Thyroid gland (tissue), 4 donors: ENCODE measurements around the gene GREB1. TPM values are rescaled to one million over a fixed set of nuclear protein-coding genes. Genes with fewer than 3 reads are reported as not detected.

Experiments used
- DNase-seq, 2 donors: peaks; one replicate each; pipeline ENCODE4 v3.0.0-alpha.2; 2019
- H3K27ac ChIP-seq, 3 donors: fragments of 200-600 bp; sonication (generic); 1 replicate in 2 of 3; 2 replicates in 1 of 3; pipeline ENCODE4 v1.5.1; 2016 to 2019; ENCODE audit warnings: mild to moderate bottlenecking in 1 of 3, moderate library complexity in 1 of 3
- H3K27me3 ChIP-seq: fragments of 200-600 bp; sonication (generic); one replicate; pipeline ENCODE4 v1.5.1; 2019
- H3K36me3 ChIP-seq, 2 donors: fragments of 200-600 bp; sonication (generic); one replicate each; pipeline ENCODE4 v1.5.1; 2016 to 2019
- H3K4me1 ChIP-seq, 2 donors: fragments of 200-600 bp; sonication (generic); one replicate each; pipeline ENCODE4 v1.5.1; 2017 to 2019
- H3K4me3 ChIP-seq, 3 donors: fragments of 200-600 bp; sonication (generic); replicated peaks in 1 of 3; 1 replicate in 2 of 3; 2 replicates in 1 of 3; pipeline ENCODE4 v1.5.1; 2016; ENCODE audit warnings: mild to moderate bottlenecking in 1 of 3
- H3K9me3 ChIP-seq: fragments of 200-600 bp; sonication (generic); one replicate; pipeline ENCODE4 v1.5.1; 2017
- POLR2A ChIP-seq, 2 donors: fragments of 450-650 bp; IDR thresholded peaks; one replicate each; pipeline ENCODE4 v1.6.1; 2017; ENCODE audit warnings: antibody characterized with exemption in 2 of 2, mild to moderate bottlenecking in 2 of 2, moderate library complexity in 1 of 2
- WGBS, 2 donors: methylation state at CpG; one replicate each; pipeline ENCODE4 v1.1.5; 2017; 5-methylcytosine and 5-hydroxymethylcytosine counted together
- intact Hi-C: fragments of 100-400 bp; cut with DNase I; formaldehyde crosslinking; loops from one replicate; pipeline ENCODE4 v1.15.1; 2023
- total RNA-seq, 4 donors: library from RNA; depleted of rRNA; stranded (reverse); fragments of >200 nt; gene quantifications; one replicate each; pipeline ENCODE4 v1.2.3, GENCODE V29; 2016
- TF ChIP-seq, protein P1 (sequence below), 6 experiments: fragments of 200-600 bp in 3 of 6; fragments of 450-650 bp in 3 of 6; sonication (generic) in 3 of 6; IDR thresholded peaks; one replicate each; pipeline ENCODE4 v1.5.1; 2016 to 2019; ENCODE audit warnings: antibody characterized with exemption in 6 of 6, mild to moderate bottlenecking in 2 of 6, inconsistent platforms in 1 of 6, moderate library complexity in 1 of 6

Gene GREB1
- total RNA-seq, 4 donors from 2014 or later: 0.94 to 4.2 (median 2.0) TPM

DNA sequence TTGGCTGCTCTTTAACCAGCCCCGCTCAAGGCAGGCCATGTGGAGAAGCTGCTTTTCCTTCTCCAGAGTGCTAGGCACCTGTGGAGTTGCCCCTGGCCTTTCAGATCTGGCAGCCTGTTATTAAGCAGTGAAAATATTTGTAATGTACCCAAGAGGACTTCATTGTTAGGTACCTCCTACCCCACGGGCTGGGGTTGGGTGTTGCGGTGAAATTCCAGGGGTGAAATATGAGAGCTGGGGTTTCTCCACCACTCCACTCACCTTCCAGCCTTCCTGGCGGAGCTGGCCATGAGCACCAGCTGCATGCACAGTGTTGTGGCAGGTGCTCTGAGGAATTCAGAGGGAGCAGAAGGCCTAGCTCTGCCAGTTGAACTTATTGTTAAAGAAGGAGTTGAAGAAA lies 97.0 kb downstream of the GREB1 start:
- intact Hi-C loops: no loop called here
- Histone ChIP-seq H3K27ac (no peak overlapping the region), H3K4me3 (no peak overlapping the region), H3K4me1 (peaks cover 8 to 15% of the 10 kb centered on the region in 2 donors), H3K36me3 (no peaks in the 10 kb centered on the region), H3K27me3 (no peaks in the 10 kb centered on the region), H3K9me3 (no peaks in the 10 kb centered on the region)
- no peak for TF ChIP-seq POLR2A (IDR thresholded peaks at IDR 0.05)
- TF ChIP-seq, protein P1, sequence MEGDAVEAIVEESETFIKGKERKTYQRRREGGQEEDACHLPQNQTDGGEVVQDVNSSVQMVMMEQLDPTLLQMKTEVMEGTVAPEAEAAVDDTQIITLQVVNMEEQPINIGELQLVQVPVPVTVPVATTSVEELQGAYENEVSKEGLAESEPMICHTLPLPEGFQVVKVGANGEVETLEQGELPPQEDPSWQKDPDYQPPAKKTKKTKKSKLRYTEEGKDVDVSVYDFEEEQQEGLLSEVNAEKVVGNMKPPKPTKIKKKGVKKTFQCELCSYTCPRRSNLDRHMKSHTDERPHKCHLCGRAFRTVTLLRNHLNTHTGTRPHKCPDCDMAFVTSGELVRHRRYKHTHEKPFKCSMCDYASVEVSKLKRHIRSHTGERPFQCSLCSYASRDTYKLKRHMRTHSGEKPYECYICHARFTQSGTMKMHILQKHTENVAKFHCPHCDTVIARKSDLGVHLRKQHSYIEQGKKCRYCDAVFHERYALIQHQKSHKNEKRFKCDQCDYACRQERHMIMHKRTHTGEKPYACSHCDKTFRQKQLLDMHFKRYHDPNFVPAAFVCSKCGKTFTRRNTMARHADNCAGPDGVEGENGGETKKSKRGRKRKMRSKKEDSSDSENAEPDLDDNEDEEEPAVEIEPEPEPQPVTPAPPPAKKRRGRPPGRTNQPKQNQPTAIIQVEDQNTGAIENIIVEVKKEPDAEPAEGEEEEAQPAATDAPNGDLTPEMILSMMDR (IDR thresholded peaks at IDR 0.05): no peak
- DNase-seq: no peak
- WGBS, 2 donors: 78 to 82% methylated on average over 4 of the region's 4 CpGs

DNA sequence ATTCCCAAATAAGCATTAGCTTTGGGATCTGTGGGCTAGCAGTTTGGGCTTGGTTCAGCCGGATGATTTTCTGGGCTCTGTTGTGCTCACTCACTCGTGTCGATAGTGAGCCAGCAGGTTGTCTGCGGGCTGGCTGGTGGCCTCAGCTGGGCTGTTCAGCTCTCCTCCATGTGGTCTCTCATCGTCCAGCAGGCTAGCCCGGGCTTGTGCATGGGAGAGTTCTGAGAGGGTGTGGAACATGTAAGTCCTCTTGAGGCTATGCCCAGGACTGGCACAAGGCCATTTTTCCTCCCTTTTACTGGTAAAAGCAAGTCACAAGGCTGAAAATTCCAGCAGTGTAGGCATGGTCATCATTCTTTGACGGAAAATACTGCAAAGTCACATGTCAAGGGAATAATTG lies 97.6 kb downstream of the GREB1 start:
- DNase-seq: no peak
- Histone ChIP-seq H3K9me3 (no peaks in the 10 kb centered on the region), H3K36me3 (no peaks in the 10 kb centered on the region), H3K27ac (no peak overlapping the region), H3K4me1 (peaks cover 8 to 15% of the 10 kb centered on the region in 2 donors), H3K4me3 (no peak overlapping the region), H3K27me3 (no peaks in the 10 kb centered on the region)
- intact Hi-C loops: no loop called here
- TF ChIP-seq, protein P1 (IDR thresholded peaks at IDR 0.05): no peak
- TF ChIP-seq POLR2A (IDR thresholded peaks at IDR 0.05): no peak
- 79 to 87% methylated on average over 7 of the region's 7 CpGs for WGBS, 2 donors

GRCh38 chr2:11633923-11634478 lies 100.2 kb downstream of the GREB1 start:
- H3K4me1 ChIP-seq: peaks cover 8 to 15% of the 10 kb centered on the region in 2 donors
- no peaks in the 10 kb centered on the region for H3K27me3 ChIP-seq
- no peak for TF ChIP-seq POLR2A (IDR thresholded peaks at IDR 0.05)
- TF ChIP-seq, protein P1 (IDR thresholded peaks at IDR 0.05): no peak
- 51 to 62% methylated on average over 11 to 22 of the region's 28 CpGs for WGBS, 2 donors
- no peak overlapping the region for H3K4me3 ChIP-seq
- no peak overlapping the region for H3K27ac ChIP-seq
- DNase-seq: peak; percentile 6 to 23
- H3K36me3 ChIP-seq: no peaks in the 10 kb centered on the region
- H3K9me3 ChIP-seq: no peaks in the 10 kb centered on the region
- intact Hi-C loops: no loop called here

DNA sequence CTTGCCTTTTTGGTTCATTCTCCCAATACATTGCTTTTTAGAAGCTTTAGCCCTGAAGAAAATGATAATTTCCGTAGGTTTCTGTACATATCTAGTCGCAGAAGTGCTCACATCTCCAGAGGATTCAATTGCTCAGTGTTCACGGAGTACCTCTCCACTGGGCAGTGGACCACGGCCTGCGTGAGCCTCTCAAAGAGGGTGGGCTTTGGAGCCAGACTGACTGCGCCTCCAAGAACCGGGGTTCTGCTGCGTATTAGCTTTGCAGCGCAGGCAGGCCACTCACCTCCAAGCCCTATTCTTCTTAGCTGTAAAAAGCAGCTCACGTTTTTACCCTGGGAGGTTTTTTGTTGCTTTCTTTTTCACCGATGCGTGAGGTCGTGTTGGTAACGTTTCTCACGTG lies 100.7 kb downstream of the GREB1 start:
- peak; percentile 56 to 79 for DNase-seq
- no peak overlapping the region for H3K4me3 ChIP-seq
- no peaks in the 10 kb centered on the region for H3K36me3 ChIP-seq
- H3K4me1 ChIP-seq: peaks cover 8 to 15% of the 10 kb centered on the region in 2 donors
- TF ChIP-seq POLR2A (IDR thresholded peaks at IDR 0.05): no peak
- TF ChIP-seq, protein P1 (IDR thresholded peaks at IDR 0.05): no peak
- no peaks in the 10 kb centered on the region for H3K9me3 ChIP-seq
- WGBS, 2 donors: 25 to 48% methylated on average over 15 of the region's 15 CpGs
- intact Hi-C loops: no loop called here
- H3K27me3 ChIP-seq: no peaks in the 10 kb centered on the region
- H3K27ac ChIP-seq: no peak overlapping the region

- no peak for DNase-seq
- Histone ChIP-seq H3K36me3 (no peaks in the 10 kb centered on the region), H3K4me3 (no peak overlapping the region), H3K27ac (no peak overlapping the region), H3K27me3 (no peaks in the 10 kb centered on the region), H3K9me3 (no peaks in the 10 kb centered on the region), H3K4me1 (peaks cover 8 to 15% of the 10 kb centered on the region in 2 donors)
- TF ChIP-seq, protein P1 (IDR thresholded peaks at IDR 0.05): no peak
- TF ChIP-seq POLR2A (IDR thresholded peaks at IDR 0.05): no peak
- WGBS, 2 donors: 83 to 88% methylated on average over 14 to 15 of the region's 15 CpGs
- intact Hi-C loops: no loop called here
Observed at GRCh38 chr2:11635141-11635540, 101.3 kb downstream of the GREB1 start.
